GM19043 (cell line): ENCODE data around the gene ZNF768.
A peak's percentile ranks its signal among the peaks of the same experiment; 100 is the strongest.

Source experiments
- ATAC-seq: cut with Tn5 transposase; IDR thresholded peaks from one replicate; pipeline ENCODE4 v1.9.1; 2021; ENCODE audit warnings: low read depth; ENCODE audit not compliant: unreplicated experiment

ZNF768 gene

GRCh38 chr16:30526137-30526822 is at the start of gene ZNF768:
ZNF768 (minus strand) TSS chr16:30526566; CDS start chr16:30526413, 153 bp downstream.
- peak; percentile 19 for ATAC-seq

GRCh38 chr16:30574678-30575077 is 48.3 kb upstream of the ZNF768 start:
- no peak for ATAC-seq

DNA sequence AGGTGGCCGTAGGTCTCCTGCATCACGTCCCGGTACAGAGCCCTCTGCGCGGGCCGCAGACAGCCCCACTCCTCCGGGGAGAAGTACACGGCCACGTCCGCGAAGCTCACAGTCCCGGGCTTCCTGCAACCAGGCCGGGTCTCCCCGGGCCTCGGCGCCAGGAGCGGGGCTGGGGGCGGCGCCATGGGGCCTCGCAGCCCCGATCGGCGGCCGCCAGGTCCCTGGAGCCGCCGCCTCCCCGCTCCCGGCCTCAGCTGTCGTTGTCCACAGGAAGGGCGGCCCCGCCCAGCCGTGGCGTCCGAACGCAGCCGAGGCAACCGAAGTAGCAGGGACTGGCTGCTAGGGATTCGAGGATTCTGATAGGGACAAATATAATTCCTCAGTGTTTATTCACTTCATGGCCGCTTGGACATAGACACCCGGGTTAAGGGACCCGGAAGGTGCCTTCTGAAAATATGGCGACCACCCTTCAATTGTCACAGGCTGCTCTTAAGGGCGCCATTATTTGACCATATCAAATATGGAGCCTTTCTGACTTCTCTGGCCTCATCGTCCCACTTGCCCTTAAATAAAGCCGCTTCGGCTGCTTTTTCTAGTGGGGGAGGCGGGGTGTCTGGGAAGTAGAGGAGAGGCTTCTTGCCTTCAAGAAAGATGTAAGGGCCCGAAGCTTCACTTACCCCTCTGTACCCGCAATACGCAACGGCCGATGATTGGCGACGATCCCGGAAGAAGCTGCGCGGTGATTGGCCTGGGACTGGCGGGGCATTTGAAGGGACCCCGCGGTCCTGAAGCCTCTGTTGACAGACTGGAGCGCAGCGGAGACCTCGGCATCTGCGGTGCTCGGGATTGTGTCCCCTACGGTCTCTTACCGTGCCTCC is 45.3 kb upstream of the ZNF768 start, which contains the start of gene ZNF688:
Gene ZNF688 (minus strand): TSS at position 270 of the 878 bp plus-strand sequence. CDS start 85 bp downstream, at position 185.
- peak; percentile 73 for ATAC-seq

- no peak for ATAC-seq
Measured at GRCh38 chr16:30570636-30571444, 44.5 kb upstream of the ZNF768 start.

DNA sequence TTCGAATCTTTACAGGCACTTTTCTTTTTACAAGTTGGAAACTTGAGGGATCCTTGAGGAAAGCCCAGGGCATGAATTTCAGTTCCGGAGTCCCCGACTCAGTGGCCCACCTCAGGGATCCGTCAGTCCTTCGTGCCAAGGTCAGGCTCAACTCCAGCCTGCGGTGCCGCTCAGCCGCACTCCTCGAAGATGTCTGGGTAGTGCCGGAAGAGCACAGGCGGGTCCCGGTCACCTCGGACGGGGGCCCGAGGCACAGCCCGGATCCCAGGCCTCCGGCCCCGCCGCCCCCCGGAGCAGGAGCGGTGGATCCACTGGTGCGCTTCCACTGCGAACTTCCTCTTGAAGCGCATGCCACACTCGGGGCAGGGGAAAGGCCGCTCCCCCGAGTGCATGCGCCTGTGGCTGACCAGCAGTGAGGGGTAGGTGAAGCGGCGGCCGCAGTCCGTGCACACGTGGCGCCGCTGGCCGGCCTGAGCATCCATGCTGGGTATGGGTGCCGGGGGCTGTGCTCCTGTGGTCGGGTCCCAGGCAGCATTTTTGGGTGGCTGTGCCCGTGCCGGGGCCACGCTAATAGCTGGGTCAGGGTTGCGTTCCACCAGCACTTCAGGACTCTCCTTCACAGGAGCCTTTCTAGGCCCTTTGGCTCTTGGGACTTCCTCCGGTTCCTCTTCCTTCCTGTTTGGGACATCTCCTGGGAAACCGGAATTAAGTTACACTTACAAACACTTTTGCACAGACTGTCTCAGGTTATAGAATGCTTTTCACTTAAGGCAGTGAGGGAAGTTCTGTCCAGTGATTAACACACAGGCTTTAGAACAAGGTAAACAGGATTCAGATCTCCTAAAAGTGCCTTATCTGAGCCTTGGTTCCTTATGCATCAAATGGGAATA is 43.6 kb upstream of the ZNF768 start:
- no peak for ATAC-seq

- ATAC-seq, result no peak
Measured at GRCh38 chr16:30569281-30569680, 42.9 kb upstream of the ZNF768 start.

DNA sequence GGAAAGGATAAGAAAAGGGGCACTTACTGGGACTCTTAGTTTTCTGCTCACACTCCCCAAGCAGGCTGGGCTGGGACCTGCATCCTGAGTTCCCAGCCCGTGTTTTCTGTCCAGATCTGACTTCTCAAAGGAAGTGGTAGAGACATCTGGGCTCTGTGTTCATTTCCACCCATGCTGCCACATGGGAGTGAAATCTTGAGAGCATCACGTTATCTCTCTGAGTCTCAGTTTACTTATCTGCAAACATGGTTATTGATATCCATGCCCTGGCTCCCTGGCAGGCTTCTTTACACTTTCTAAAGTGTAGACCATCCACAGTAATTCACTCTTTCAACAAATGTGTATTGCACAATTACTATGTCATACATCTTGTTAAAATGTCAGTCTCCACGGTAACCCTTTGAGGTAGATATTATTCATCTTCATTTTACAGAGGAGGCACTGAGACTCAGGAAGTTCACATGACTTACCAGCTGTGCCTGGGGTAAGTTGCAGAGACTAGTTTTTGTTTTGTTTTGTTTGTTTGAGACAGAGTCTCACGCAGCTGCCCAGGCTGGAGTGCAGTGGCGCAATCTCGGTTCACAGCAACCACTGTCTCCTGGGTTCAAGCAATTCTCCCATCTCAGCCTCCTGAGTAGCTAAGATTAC is 41.7 kb upstream of the ZNF768 start:
- peak; percentile 48 for ATAC-seq

DNA sequence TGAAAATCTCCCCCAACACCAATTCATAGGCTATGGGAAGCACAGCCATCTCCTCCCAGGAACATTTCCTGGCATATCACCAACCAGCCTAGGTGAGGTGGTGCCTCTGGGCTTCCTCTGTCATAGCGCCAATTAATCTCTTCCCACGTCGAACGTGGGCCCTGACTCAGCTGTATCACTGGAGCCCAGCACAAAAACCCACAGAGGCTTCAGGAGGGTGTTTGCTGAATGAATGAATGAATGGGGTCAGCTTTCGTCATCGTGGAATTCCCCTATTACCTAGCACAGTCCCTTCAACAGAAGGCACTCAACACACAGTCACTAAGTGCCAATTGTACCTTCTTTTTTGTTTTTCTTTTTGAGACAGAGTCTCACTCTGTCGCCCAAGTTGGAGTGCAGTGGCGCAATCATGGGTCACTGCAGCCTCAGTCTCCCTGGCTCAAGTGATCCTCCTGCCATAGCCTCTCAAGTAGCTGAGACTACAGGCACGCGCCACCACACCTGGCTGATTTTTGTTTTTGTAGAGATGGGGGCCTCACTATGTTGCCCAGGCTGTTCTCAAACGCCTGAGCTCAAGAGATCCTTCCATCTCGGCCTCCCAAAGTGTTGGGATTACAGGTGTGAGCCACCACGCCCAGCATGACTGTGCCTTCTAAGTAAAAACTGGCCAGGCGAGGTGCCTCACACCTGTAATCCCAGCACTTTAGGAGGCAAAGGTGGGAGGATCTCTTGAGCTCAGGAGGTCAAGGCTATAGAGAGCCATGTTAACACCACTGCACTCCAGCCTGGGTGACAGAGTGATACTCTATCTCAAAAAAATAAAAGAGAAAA is 41.0 kb upstream of the ZNF768 start:
- no peak for ATAC-seq

DNA sequence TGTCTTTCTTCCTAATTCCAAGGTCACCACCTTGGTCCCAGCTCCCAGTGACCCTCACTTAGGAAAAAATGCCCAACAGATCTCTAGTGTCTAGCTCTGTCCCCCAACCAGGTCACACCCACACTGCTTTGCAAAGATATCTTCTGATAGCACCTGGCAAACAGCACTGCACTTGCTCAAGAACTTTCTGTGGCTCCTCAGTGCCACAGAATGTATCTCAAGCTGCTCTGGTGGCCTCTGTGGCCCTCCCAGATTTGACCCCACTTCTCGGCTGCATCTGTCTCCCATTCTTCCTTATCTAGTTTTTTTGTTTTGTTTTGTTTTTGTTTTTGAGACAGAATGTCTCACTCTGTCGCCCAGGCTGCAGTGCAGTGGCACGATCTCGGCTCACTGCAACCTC is 40.2 kb upstream of the ZNF768 start:
- ATAC-seq, result no peak

GRCh38 chr16:30565984-30566383 is 39.6 kb upstream of the ZNF768 start:
- no peak for ATAC-seq

- no peak for ATAC-seq
Measured at GRCh38 chr16:30565526-30565925, 39.2 kb upstream of the ZNF768 start.

DNA sequence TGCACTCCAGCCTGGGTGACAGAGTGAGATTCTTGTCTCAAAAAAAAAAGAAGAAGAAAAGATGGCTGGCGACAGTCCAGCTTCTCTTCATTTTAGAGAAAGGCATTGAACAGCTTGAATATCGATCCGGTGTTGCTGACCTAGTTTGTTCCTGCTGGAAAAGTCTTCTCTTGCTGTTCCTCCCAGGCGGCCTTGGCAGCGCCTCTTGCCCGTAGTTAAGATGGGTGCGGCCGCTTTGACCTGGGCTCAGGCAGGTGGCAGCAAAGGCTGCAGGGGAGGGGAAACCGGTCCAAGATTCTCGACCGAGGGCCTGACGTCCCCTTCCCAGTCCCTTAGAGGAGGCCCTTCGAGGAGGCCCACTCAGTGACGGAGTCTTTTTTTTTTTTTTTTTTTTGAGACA is 35.7 kb upstream of the ZNF768 start:
- ATAC-seq, result no peak

DNA sequence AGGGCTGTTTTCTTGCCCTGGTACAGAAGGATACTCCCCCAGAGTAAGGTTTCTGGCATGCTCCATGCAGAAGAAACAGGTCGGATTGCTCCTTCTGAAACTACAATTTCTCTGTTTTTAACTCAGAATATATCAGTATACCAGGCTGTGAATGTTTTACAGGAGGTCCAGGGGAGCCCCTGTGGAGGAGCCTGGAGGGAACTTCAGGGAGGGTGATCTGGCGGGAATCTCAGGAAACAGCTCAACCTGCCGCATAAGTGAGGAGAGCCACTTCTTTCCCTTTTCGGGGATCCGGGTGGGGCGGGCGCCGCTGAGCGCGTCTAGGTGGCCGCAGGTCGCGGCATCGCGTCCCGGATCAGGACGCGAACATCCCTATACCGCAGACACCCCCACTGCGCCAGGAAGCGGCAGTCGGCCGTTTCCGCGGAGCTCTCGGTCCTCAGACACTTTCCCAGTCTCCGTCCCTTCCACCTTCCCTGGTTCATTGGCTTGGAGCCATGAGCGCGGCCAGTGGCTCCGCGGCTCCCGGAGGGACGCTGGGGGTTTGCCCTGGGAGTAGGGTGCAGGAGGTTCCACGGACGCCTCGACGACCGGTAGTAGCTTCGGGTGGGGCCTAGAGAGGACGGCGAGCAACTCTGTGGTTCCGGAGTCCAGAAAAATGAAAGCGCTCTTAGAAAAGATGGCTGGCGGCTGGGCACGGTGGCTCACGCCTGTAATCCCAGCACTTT is 34.9 kb upstream of the ZNF768 start:
- ATAC-seq, result no peak

DNA sequence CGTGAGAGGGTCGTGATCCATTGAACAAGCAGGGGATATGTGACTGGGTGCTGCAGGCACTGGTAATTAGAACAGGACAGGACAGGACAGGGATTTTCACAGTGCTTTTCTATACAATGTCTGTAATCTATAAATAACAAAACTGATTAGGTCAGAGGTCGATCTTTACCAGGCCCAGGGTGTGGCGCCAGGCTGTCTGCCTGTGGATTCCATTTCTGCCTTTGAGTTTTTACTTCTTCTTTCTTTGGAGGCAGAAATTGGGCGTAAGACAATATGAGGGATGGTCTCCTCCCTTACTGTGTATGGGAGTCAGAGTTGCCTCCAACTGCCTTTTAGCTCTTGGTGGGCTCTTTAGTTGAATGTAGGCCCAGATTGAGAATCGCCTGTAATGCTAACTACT is 33.3 kb upstream of the ZNF768 start:
- no peak for ATAC-seq

DNA sequence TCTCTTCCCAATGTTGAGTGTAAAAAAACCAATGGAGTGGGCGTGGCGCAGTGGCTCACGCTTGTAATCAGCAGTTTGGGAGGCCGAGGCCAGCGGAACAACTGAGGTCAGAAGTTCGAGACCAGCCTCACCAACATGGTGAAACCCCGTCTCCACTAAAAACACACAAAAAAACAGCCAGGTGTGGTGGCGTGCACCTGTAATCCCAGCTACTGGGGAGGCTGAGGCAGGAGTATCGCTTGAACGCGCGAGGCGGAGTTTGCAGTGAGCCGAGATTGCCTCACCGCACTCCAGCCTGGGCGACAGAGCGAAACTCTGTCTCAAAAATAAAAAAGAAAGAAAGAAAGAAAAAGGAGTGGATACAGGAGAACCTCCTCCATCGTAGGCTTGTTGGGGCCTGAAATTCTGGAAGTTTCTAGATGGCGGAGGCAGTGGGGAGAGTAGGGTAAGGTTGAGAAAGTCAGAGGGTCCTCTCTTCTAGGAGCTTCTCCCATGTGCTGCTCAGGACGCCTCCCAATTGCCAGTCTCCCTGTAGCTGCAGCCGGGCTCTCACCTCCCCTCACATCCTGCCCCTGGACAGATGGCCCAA is 32.5 kb upstream of the ZNF768 start:
- no peak for ATAC-seq

DNA sequence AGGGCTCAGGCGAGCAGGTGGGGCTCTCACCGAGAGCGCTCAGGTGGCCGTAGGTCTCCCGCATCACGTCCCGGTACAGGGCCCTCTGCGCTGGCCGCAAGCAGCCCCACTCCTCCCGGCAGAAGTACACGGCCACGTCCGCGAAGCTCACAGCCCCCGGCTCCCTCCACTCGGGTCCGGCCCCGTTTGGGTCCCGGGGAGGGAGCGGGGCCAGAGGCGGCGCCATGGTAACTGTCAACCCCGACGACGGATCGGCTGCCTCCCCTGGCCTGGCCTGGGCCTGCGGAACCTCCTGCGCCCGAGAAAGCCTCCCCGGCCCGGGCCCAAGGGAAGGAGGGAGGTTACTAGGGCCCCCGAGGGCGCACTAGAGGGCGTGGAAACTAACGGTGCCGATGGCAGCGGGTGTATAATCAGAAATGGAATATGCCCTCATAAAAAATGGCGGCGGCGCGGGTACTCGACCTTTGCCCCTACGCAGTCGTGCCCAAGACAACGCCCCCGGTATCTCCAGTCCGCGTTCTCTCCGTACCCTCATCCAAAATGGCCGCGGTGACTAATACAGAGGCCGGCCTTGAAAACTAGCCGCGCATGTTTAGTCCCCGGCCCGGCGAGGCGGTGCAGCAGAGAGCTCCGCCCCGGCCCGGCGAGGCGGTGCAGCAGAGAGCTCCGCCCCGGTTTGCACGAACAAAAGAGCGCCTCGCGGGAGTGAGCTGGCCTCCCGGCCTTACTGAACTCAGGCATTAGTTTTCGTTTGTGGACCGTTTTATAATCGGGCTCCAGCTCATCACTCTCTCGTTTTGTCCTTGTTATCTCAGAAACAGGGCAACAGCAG is 31.8 kb upstream of the ZNF768 start, which contains the start of gene ZNF764:
Gene ZNF764 (minus strand): TSS at position 418 of the 832 bp plus-strand sequence. CDS start 192 bp downstream, at position 226.
- ATAC-seq, result peak; percentile 89

- ATAC-seq, result no peak
Measured at GRCh38 chr16:30557707-30557956, 31.3 kb upstream of the ZNF768 start.
